Caki2 (cell line): Measurements from ENCODE around the gene SRL. TPM values are rescaled to one million over a fixed set of nuclear protein-coding genes. Genes with fewer than 3 reads are reported as not detected.
A peak's percentile ranks its signal among the peaks of the same experiment; 100 is the strongest.

Experiments used
- DNase-seq: peaks from one replicate; pipeline ENCODE4 v3.0.0-alpha.2; 2015; ENCODE audit warnings: low read depth
- in situ Hi-C: cut with HindIII; loops from 2 replicates; pipeline ENCODE4 v1.10.0; 2016; ENCODE audit warnings: low sequenced_read_pairs, low pct_unique_long_range_greater_than_20kb, mixed read lengths
- total RNA-seq: library from RNA; depleted of rRNA; stranded (reverse); fragments of >200 nt; shearing (Covaris generic); gene quantifications from 2 replicates; pipeline ENCODE4 v1.2.3, GENCODE V29; 2014; ENCODE audit warnings: low replicate concordance

The SRL gene
- total RNA-seq, 1 experiment from 2014 or later, result not detected

DNA sequence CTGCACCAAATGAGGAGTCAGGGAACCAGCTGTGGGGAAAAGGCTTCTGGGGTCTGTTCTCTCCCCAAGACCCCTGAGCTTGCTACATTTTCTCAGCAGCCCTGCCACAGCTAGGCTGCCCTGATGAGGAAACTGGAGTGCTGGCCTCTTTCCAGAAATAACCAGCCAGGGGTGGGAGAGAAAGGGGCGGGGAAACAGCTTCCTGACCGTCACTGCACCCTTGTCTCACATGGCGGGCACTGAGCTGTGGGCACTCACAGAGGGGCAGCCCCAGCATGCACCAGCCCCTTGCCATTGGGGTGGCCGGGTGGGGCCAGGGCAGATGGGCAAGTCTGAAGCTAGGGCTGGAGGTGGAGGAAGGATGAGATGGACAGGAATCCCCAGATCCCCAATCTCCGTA is 2.9 kb downstream of the SRL start:
- no peak for DNase-seq
- in situ Hi-C loops, result no loop called here

DNA sequence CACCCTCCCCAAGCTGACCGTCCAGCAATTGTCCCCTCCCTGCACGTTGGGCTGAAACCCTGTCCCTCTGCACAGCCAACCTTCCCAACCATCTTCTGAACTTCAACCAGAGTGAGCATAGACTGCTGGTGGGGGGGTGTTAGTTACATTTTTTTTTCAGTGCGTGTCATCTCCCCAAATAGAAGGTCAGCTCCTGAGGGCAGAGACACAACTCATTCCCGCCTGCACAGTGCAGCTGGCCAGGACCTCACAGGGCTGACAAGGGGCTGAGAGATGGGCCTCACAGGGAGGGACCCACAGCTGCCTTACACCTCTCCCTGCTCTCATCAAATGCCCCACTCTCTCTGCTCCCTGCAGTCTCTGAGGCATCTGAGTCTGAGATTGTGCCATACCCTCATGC is 8.4 kb downstream of the SRL start:
- DNase-seq, result no peak
- in situ Hi-C loops, result no loop called here

- in situ Hi-C loops, result no loop called here
Observed at GRCh38 chr16:4232541-4233386, 9.1 kb downstream of the SRL start.

DNA sequence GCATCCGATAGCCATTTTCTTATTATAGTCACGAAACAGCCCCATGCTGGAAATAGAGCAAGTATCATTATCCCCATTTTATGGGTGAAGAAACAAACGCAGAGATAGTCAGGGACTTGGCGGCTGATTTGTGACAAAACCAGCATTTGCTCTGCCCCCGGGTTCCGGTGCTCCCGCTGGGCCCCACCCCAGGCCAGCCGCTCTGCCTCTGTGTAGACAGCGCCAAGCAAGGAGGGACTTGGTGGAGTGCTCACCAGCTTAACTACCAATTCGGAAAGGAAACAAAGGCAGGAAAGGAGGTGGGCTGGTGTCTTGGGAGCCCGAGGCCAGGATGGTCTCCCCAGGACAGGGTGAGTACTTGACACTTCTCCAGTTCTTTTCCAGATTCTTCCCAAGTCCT is 10.0 kb downstream of the SRL start:
- no peak for DNase-seq
- in situ Hi-C loops, result no loop called here

More at GRCh38 chr16:4232541-4233386, 9.1 kb downstream of the SRL start:
- DNase-seq, result no peak

DNA sequence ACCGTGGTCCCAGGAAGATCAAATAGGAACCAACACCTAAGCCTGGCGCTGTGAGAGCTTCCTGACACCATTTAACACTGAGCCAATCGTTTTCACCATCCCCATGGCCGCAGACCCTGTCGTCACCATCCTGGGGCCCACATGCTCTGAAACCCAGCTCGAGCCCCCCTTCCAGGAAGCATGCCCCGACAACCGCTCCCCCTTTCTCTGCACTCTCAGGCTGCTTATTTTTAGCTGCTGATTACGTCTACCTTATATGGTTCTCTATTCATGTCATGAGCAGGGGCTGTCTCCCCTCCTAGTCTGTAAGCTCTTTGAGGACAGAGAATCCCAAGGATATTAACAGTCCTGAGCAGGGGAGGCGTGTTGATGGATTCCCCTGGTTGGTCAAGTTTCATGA is 10.5 kb downstream of the SRL start:
- no peak for DNase-seq
- in situ Hi-C loops, result no loop called here

GRCh38 chr16:4227040-4227332 is 14.9 kb downstream of the SRL start:
- in situ Hi-C loops, result no loop called here
- no peak for DNase-seq

DNA sequence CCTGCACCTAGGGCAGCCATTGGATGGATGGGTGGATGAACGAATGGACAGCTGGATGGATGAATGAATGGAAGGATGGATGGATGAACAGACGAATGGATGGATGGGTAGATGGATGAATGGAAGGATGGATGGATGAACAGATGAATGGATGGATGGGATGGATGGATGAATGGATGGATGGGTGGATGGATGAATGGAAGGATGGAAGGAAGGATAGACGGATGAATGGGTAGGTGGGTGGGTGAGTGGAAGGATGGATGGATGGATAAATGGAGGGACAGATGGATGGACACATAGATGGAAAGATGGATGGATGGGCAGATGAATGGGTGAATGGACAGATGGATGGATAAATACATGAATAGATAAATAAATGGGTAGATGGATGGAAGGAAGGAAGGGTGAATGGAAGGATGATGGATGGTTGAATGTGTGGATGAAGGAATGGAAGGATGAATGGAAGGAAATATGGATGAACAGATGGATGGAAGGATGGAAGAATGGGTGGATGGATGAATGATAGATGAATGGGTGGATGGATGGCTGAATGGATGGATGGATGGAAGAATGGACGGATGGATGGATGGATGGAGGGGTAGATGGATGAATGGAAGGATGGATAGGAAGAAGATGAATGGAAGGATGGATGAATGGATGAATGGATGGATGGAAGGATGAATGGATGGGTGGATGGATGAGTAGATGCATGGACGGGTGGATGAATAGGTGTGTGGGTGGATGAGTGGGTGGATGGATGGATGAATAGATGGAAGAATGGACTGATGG is 15.4 kb downstream of the SRL start:
- in situ Hi-C loops, result no loop called here
- no peak for DNase-seq

DNA sequence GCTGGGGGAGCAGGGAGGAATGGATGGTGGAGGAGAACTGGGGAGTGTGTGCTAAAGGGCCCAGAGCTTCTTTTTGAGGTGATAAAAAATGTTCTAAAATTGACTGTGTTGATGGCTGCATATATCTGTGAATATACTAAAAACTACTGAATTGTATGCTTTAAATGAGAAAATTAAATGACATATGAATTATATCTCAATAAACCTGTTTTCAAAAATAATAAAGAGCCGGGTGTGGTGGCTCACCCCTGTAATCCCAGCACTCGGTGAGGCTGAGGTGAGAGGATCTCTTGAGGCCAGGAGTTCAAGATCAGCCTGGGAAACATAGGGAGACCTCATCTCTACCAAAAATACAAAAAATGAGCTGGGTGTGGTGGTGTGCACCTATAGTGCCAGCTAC is 16.8 kb downstream of the SRL start:
- no peak for DNase-seq
- in situ Hi-C loops, result no loop called here

DNA sequence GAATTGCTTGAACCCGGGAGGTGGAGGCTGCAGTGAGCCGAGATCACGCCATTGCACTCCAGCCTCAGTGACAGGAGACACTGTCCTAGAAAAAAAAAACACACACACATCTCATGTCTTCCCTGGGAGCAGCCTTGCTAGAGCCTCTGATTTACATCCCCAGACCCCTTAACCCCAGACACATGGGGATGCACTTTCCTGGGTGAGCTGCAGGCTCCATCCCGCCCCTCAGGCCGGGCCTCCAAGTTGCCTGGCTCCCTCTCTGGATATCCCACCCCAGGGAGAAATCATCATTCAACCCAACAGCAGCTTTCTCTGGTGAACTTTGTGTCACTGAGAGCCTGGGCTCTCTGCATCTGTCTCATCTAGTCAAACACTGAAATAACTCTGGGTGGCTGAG is 21.5 kb downstream of the SRL start:
- in situ Hi-C loops, result no loop called here
- no peak for DNase-seq

GRCh38 chr16:4218202-4218601 is 23.7 kb downstream of the SRL start:
- in situ Hi-C loops, result no loop called here
- DNase-seq, result no peak

DNA sequence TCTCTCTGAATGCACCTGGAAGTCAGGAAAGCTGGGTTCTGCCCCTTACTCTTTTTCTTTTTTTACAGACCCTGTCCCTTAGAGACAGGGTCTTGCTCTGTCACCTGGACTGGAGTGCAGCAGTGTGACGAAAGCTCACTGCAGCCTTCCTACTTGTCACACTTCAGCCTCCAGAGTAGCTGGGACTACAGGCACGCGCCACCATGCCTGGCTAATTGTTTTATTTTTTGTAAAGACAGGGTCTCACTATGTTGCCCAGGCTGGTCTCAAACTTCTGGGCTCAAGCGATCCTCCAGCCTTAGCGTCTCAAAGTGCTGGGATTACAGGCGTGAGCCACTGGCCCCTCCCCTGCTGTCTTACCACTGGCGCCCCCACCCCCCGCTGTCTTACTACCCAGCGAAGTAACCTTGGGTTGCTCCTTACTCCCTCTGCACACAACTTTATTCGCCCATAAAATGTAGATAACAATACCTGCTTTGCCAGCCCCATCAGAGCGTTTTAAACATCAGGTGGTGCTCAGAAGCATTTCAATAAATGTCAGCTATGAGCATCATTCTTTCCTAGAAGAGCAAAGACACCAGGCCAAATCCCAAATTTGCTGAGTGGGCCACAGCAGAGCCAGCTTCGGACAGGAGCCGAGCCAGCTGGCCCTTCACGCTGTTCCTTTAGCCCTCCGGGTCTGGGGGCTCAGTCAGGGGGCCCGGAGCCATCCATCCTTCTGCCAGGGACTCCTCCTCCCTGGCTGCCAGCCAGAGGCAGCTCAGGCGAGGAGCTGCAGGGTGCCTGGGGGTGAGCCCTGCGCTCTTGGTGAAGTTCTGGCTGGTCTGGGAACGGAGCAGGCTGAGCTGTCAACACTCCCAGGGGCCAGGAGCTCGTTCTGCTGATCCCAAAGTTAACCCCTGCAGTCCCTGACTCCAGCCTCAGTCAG is 24.4 kb downstream of the SRL start:
- in situ Hi-C loops, result no loop called here
- no peak for DNase-seq

GRCh38 chr16:4216596-4216995 is 25.3 kb downstream of the SRL start:
- in situ Hi-C loops, result no loop called here

DNA sequence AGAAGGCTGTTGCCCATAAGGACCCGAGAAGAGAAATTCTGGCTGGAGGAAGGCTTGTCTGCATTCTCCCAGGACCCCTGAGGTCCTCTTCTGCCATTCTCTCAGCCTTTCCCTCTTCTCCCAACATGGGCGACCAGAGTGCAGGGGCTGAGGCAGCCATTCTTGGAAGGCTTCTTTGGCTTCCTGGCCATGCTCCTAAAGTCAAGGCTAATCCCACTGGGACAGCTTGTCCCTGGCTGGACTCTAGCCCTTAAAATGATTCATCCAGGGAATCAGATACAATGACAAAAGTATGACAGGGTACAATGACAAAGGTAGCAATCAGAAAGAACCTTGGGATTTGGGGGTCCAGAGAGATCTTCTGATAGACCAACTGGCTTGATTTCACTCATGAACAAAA is 26.8 kb downstream of the SRL start:
- in situ Hi-C loops, result no loop called here
- no peak for DNase-seq

More at GRCh38 chr16:4216596-4216995, 25.3 kb downstream of the SRL start:
- DNase-seq, result no peak

DNA sequence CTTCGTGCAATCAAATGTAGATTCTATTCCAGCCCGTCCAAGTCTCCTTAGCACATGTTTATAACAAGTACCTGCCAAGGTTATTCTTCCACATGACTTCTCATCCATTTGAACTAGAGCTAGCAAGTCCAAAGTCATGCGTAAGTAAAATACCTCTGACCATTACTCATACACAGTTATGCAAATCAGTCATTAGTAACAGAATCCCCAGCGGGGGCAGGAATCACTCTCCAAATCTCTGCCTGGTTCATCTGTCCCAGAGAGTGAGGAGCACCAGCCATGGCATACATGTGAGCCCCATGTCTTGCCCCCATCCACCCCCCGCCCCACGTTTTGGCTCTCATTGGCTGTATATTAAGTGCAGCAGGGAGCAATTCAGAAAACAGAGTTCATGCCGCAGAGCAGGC is 27.7 kb downstream of the SRL start:
- DNase-seq, result peak; percentile 81
- in situ Hi-C loops, result no loop called here

- in situ Hi-C loops, result no loop called here
- DNase-seq, result no peak
Observed at GRCh38 chr16:4213737-4214136, 28.1 kb downstream of the SRL start.

DNA sequence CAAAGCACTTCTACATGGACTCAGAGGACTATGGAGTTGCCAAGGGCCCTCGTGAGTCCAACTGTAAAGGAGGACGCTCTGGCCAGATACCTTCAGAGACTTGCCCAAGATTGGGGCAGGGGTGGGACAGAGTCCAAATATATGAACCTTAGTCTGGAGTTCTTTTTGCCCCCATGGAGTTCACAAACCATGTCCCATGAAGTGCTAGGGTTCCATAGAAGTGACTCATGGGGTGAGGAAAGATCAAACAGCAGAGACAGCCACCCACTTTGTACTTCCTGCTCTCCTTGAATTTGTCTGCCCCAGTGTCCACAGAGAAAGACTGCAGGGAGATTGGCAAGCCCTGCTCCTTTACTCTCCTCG is 29.0 kb downstream of the SRL start:
- DNase-seq, result no peak
- in situ Hi-C loops, result no loop called here

- DNase-seq, result no peak
- in situ Hi-C loops, result no loop called here
Observed at GRCh38 chr16:4212211-4212933, 29.5 kb downstream of the SRL start.
